IPS-NIHi7 (cell line): ENCODE measurements around the gene KDM2A.

ENCODE experiments used
- DNase-seq: peaks from one replicate; pipeline ENCODE4 v3.0.0; 2012; ENCODE audit warnings: mixed read lengths; ENCODE audit errors: extremely low spot score

Gene KDM2A

DNA sequence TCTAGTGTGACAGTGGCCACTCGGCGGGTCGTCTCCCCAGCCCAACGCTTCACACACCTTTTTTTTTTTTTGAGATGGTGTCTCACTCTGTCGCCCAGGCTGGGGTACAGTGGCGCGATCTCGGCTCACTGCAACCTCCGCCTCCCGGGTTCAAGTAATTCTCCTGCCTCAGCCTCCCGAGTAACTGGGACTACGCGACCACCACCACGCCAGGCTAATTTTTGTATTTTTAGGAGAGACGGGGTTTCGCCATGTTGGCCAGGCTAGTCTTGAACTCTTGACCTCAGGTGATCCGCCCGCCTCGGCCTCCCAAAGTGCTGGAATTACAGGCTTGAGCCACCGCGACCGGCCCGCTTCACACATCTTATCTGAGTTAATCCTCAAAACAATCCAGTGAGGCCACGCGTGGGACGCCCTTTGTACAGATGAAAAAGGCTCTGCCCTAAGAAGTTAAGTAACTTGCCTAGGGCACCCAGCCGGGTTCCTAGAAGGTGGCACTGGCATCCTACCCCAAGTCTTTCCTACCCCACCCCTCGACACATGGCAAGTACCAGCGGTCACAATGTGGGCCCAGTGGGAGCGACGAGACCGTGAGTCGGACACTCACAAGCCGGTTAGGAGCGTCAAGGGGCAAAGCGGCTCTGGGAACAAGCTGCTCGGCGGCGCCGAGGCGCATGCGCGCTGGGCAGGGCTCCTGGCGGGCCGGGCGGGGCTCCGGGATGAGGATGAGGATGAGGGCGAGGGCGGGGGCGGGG, 142.0 kb downstream of the KDM2A start:
- peak; percentile 86 for DNase-seq

- no peak for DNase-seq
Observed at GRCh38 chr11:67261640-67261945, 142.5 kb downstream of the KDM2A start.

DNA sequence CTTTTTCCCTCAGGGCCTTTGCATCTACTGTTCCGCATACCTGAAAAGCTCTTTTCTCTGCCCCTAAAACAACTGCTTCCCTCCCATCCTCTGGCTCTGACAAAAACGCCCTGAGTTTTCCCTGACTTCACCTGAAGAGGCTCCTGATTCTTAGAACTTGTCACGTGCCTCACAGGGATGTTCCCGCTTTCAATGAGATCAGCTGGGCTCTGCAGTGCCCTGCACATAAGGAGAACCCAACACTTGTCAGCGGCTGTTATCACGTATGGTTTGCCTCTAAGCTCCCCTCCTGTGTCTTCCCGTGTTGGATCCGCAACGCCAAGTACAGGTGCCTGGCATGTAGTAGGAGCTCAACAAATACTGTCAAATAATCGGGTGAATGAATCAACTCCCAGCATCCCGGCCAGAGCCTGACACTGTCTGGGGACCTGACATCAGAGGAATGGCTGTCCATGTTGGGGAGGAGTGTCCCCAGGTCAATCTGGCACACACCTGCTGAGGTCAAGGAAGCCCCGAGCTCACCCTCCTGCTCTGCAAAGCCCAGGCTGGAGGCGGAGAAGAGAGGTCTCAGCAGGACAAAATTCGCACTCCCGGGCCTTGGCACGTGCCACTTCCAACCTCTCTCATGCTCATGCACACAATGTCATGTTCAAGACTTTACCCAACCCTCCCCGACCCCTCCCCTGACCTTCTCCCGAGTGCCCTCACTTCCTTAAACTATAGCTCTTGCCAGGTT, 143.1 kb downstream of the KDM2A start:
- DNase-seq, result no peak

GRCh38 chr11:67262731-67263675, 143.9 kb downstream of the KDM2A start:
- peak; percentile 89 for DNase-seq

GRCh38 chr11:67264260-67264659, 145.2 kb downstream of the KDM2A start:
- DNase-seq, result no peak

DNA sequence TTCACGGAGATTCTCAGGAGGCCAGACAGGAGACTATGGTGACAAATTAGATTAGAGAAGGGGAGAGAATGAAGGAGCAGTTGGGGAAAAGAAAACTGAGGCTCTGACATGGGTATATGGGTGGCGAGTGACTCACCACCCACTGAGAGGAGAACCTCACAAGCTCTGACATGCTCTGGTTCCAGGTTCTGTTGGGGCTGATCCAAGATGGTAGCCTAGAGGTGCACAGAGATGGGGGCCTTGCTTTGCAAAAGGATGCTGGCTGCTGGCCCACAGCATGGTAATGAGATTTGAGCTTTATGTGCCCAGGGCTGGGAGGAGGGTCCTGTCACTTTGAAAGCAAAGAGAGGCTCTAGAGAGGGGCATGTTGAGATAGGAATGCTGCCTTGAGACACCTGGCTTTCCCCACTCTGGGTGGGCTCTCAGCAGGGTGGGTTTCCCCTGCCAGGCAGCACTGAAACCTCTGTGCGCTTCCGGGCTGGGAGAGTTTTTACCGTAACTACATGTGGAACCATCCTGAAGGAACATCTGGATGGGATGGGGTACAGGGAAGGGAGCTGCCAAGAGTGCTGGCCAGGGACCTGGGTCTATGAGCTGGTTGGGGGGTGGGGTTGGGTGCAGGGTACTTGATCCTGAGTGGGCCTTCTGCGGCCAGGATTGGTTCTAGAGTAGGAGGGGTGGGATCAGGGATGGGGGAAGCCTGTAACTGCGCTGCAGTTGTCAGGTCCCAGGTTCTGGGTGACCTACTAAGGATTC, 146.0 kb downstream of the KDM2A start:
- DNase-seq, result no peak

DNA sequence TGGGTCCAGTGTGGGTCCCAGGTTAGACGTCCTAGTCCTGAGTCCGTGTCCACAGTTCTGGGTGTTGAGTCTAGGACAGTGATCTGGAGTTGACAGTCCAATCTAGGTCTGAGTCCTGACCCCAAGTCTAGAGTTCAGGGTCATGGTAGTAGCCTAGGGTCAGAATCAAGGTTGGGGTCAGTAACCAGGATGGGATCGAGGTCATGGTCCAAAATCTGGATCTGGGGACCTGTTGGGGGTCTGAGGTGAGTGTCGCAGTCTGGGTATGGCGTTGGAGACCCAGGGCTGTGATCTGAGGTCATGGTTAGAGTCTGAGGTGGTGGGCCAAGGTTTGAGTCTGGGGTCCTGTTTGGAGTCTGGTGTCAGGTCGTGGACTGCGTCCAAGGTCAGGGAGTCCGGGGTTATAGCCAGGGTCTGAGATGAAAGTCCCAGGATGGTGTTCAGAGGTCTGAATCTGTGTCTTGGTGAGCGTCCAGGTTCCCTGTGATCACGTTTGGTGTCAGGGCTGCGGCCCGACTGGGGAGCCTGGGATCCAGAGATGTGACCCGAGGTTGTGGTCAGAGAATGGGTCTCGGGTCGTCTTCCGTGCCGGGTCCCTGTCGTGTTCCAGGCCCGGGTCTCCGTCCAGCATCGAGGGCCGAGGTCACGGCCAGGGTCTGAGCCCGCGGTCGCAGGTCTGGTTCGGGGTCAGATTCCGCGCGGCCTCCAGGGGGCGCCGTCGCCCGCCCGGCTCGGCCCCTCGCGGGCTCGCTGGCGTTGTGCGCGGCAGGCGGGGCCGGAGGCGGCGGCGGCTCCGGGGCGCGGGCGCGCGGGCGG, 146.8 kb downstream of the KDM2A start:
- peak; percentile 88 for DNase-seq

GRCh38 chr11:67266449-67267187, 147.6 kb downstream of the KDM2A start, which contains the start of gene GRK2:
GRK2 (plus strand) TSS chr11:67266473; CDS start chr11:67266700, 227 bp downstream.
- peak; percentile 49 for DNase-seq

GRCh38 chr11:67267188-67268080, 148.4 kb downstream of the KDM2A start:
- DNase-seq, result no peak

GRCh38 chr11:67268081-67268961, 149.3 kb downstream of the KDM2A start:
- DNase-seq, result no peak

DNA sequence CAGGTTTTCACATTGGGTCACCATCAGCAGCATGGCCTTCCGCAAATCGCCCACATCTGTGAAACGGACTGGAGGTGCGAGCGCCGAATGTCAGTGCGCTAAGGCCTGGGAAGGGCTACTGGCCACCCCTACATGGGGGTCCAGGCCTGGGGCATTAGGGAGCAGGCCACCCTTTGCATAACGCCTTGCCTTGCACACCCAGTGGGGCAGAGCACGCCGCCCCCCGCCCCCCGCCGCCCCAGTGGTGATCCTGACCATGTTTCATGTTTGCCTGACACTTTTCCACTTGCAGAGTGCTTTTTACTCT, 149.9 kb downstream of the KDM2A start:
- no peak for DNase-seq

DNA sequence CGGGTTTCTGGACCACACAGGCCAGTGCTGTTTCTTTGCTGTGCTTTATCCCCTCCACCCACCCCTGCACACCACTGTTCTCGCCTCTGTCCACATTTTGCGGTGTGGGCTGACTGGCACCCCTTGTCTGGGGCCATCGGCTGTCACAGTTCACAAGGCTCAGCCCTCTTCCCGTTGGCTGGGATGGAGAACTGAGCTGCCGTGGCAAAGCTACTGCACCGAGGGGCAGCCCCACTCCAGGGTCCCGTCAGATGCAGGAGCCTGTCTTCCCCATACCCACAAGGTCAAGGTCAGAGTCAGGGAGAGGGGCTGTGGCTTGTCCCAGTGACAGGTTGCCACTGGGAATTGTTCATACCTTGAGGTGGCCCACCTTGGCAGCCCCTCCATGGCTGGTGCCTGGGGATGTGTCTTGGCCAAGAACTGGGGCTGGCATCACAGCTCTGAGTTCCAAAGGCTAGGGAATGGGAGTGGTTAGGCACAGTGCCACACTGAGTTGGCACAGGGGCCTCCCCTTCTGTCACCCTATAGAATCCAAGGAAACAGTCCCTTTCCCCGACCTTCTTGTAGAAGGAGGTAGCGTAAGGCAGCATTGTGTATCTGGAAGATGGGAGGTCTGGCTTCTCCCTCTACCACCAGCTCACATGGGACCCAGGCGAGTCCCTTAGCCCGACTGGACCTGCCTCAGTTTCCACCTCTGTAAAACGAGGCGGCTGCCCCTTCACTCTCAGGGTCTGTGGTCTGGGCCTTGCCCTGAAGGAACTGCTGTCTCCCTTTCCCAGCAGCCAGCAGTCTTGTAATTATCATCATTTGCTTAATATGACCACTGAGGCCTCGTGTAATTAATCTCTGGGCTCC, 150.6 kb downstream of the KDM2A start:
- no peak for DNase-seq

DNA sequence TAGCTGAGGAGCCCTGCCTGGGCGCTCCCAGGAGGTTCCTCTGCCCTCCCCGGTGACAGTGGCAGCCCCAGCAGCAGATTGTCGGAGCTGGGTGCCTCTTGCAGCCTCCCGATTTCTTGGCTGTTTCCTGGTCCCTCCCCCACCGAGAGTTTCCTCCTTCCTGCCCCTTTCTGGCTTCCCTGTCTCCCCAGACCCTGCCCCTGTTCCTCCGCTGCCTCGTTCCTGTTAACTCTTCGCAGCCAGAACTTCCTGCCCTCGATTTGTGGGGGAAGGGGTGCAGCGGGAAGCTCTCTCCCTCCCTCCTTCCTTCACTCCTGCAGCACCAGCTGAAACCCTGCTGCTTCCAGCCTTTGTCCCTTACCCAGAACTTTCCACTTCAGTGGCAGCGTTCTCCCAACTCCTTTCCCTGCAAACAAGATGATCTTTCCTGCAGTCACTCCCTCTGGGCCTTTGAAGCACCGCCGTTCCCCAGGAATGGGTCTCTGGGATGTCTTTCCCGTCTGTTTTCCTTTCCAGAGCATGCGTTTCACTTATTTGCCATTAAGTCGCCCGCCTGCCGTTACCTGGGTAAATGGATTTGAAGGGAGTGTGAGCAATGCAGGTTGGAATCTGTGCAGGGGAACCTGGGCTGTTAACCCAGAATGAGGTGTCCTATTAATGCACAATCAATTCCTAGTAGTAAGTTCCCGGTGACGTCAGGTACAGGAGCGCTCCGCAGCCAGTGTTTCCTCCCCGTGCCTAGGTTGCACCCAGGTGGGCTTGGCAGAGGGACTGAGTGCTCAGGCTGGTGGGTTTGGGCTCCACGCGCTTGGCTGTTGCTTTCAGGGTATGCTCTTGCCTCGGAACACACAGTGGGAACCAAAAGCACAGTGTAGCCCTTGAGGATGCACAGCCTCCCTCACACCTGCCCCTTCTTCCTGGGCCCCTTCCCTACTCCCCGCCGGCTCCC, 151.5 kb downstream of the KDM2A start:
- peak; percentile 76 for DNase-seq

DNA sequence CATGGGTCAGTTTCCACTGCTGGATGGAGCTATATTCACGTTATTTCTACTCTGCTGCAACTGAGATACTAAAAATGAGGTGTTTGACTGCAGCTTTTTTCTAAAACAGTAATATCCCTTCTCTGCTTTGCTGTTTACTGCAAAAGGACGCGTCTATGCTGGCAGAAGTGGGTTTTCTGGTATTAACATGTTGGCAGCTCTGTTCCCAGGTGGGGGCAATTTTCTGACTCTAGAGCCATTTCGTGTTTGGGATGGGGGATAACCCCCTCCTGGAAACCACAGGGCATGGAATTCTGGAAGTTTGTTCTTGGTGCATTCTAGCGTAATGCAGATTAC, 152.1 kb downstream of the KDM2A start:
- DNase-seq, result no peak

DNA sequence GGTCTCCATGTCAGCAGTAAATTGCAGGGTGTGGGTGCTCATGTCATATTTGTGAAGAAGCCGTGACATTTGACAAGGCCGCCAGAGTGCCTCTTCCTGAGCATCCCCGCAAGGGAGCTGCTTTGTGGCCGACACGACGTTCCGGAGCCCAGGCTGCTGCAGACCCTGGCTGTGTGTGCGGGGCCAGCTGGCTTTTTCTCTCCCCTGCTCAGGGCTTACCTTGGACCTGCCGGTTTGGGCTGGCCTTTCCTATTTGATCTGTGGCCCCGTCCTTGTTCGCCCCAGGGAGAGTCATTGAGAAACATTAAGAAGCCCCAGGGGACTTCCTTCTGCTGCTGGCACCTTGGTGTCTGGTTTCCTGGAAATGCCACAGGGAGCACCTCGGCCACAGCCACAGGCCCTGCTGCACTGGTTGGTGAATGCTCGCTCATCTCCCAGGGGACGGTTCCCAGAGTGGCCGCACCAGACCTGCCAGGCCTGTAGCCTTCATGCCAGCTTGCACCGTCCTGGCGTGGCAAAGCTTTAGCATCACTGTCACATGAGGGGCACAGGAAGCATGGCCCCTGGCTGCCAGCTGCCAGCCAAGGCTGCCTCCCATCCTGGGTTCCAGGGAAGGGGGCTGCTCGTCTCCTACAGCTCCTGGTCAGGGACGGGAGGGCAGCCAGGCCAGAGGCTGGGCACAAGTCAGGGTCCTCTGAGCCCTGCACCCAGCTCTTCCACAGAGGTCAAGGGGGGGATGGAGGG, 152.7 kb downstream of the KDM2A start:
- no peak for DNase-seq
